Psoas muscle (tissue), 8 donors: ENCODE data around the gene FMR1. TPM values are rescaled to one million over a fixed set of nuclear protein-coding genes. Genes with fewer than 3 reads are reported as not detected.

ENCODE experiments used
- ATAC-seq, 4 donors: fragments of 200-7000 bp; cut with Tn5 transposase; one replicate each; pipeline ENCODE4 v1.9.1; 2020; ENCODE audit warnings: moderate library complexity in 3 of 4, mild to moderate bottlenecking in 2 of 4
- DNase-seq, 2 donors: peaks; one replicate each; pipeline ENCODE4 v3.0.0-alpha.2; 2020
- H3K27ac ChIP-seq: fragments of 200-600 bp; one replicate; pipeline ENCODE4 v1.8.0; 2022
- H3K27me3 ChIP-seq, 3 donors: fragments of 200-600 bp in 1 of 3; one replicate each; pipeline versions ENCODE4 v1.6.1 to v1.8.0; 2013 to 2022; ENCODE audit warnings: low read length in 2 of 3, mild to moderate bottlenecking in 2 of 3, moderate library complexity in 1 of 3; ENCODE audit not compliant: insufficient read depth in 3 of 3
- H3K36me3 ChIP-seq, 2 donors: fragments of 200-600 bp in 1 of 2; one replicate each; pipeline versions ENCODE4 v1.6.1 to v1.8.0; 2013 to 2022; ENCODE audit warnings: low read depth in 1 of 2, mild to moderate bottlenecking in 1 of 2, moderate library complexity in 1 of 2; ENCODE audit not compliant: insufficient read depth in 1 of 2
- H3K4me1 ChIP-seq: fragments of 200-600 bp; one replicate; pipeline ENCODE4 v1.8.0; 2022
- H3K4me3 ChIP-seq: fragments of 200-600 bp; one replicate; pipeline ENCODE4 v1.8.0; 2022; ENCODE audit warnings: mild to moderate bottlenecking
- H3K9me3 ChIP-seq: fragments of 200-600 bp; one replicate; pipeline ENCODE4 v1.8.0; 2022
- CTCF ChIP-seq: fragments of 200-600 bp; IDR thresholded peaks from one replicate; pipeline ENCODE4 v1.8.0; 2022; ENCODE audit warnings: antibody characterized with exemption
- WGBS, 3 donors: extraction: QIAGEN DNeasy Blood & Tissue Kit; methylation state at CpG; one replicate each; pipeline versions ENCODE4 v1.1.6 to v1.1.7; 2013; 5-methylcytosine and 5-hydroxymethylcytosine counted together
- intact Hi-C, 2 donors: fragments of 100-400 bp; cut with DNase I; formaldehyde crosslinking; loops; one replicate each; pipeline versions ENCODE4 v1.11.0 to v1.14.2; 2022
- polyA plus RNA-seq, 3 donors: library from polyadenylated mRNA; stranded (reverse); fragments of 200-250 nt; gene quantifications; one replicate each; pipeline ENCODE4 v1.2.3, GENCODE V29; 2013
- total RNA-seq, 4 donors: library from RNA; stranded (reverse); fragmentation: NEBNext Ultra II Directional in 2 of 4; extraction: Animal tissue kit (Norgen Biotek cat#: 25700) in 2 of 4; gene quantifications; one replicate each; pipeline versions ENCODE4 v1.2.1 to v1.2.4, GENCODE V29; 2021 to 2023
- donor health status: healthy with polysubstance abuse.
- donor health status: DM: no; HTN: no; CAD: no; lungs with moderate emphysema.
- donor health status: Bipolar disorder and iron deficiency.
- donor health status: healthy.
- donor health status: DM: yes; HTN: yes; CAD: no.
- donor health status: DM: no; HTN: no; CAD: no.
- donor health status: DM: no; HTN: no; CAD: no.
- donor health status: DM: yes; HTN: yes; CAD: no.

Gene FMR1
- total and polyA plus RNA-seq, 7 donors = 6.0 to 11.8 (median 10.5) TPM

GRCh38 chrX:147901461-147902126 is 10.1 kb upstream of the FMR1 start:
- Histone ChIP-seq H3K36me3 (no peaks in the 10 kb centered on the region), H3K4me1 (no peaks in the 10 kb centered on the region), H3K27me3 (no peaks in the 10 kb centered on the region), H3K4me3 (no peak overlapping the region), H3K9me3 (no peaks in the 10 kb centered on the region), H3K27ac (no peak overlapping the region)
- no peak for DNase-seq
- intact Hi-C loops = no loop called here
- WGBS, 3 donors = 51 to 59% (median 51%) methylated on average over 6 of the region's 6 CpGs
- no peak for TF ChIP-seq CTCF
- ATAC-seq = no peak

GRCh38 chrX:147902270-147902669 is 9.4 kb upstream of the FMR1 start:
- intact Hi-C loops = no loop called here
- no peak overlapping the region for H3K27ac ChIP-seq
- ATAC-seq = no peak

GRCh38 chrX:147908106-147908505 is 3.6 kb upstream of the FMR1 start:
- no peak overlapping the region for H3K4me3 ChIP-seq
- no peak overlapping the region for H3K27ac ChIP-seq
- intact Hi-C loops = no loop called here
- H3K36me3 ChIP-seq = no peaks in the 10 kb centered on the region
- peaks cover 3% of the 10 kb centered on the region for H3K4me1 ChIP-seq
- DNase-seq (no peak), ATAC-seq (no peak)
- no peak for TF ChIP-seq CTCF
- 19 to 40% (median 26%) methylated on average over 5 of the region's 5 CpGs for WGBS, 3 donors
- no peaks in the 10 kb centered on the region for H3K27me3 ChIP-seq
- H3K9me3 ChIP-seq = no peaks in the 10 kb centered on the region

More at GRCh38 chrX:147902270-147902669, 9.4 kb upstream of the FMR1 start:
- TF ChIP-seq CTCF = no peak
- Histone ChIP-seq H3K36me3 (no peaks in the 10 kb centered on the region), H3K27me3 (no peaks in the 10 kb centered on the region), H3K9me3 (no peaks in the 10 kb centered on the region), H3K4me1 (no peaks in the 10 kb centered on the region), H3K4me3 (no peak overlapping the region)
- WGBS, 3 donors = 60 to 96% (median 90%) methylated on average over 2 of the region's 2 CpGs
- no peak for DNase-seq

- Histone ChIP-seq H3K4me1 (peaks cover 3% of the 10 kb centered on the region), H3K27me3 (no peaks in the 10 kb centered on the region), H3K9me3 (no peaks in the 10 kb centered on the region), H3K4me3 (no peak overlapping the region), H3K27ac (no peak overlapping the region), H3K36me3 (no peaks in the 10 kb centered on the region)
- ATAC-seq = no peak
- intact Hi-C loops = no loop called here
- TF ChIP-seq CTCF = no peak
- WGBS, 3 donors = 80 to 88% (median 86%) methylated on average over 9 of the region's 9 CpGs
- no peak for DNase-seq
These were observed 1.1 kb upstream of the FMR1 start for GRCh38 chrX:147910607-147911006.
